Measurements from ENCODE around the gene CARD10. TPM values are rescaled to one million over a fixed set of nuclear protein-coding genes. Genes with fewer than 3 reads are reported as not detected.

Gene CARD10
- total and polyA plus RNA-seq, 2 of the 13 experiments (the other 11 are each of a cell fraction or from before 2014, with no cell fraction given): 35.2 to 55.8 TPM

- TF ChIP-seq HIC2 (CRISPR knock-in tag; IDR thresholded peaks at IDR 0.05; ENCODE audit: low read depth) (peak; percentile 60), DNMT1 (CRISPR knock-in tag; IDR thresholded peaks at IDR 0.05) (no peak), ZZZ3 (CRISPR knock-in tag; IDR thresholded peaks at IDR 0.05; ENCODE audit: borderline replicate concordance) (no peak), PITX1 (CRISPR knock-in tag; IDR thresholded peaks at IDR 0.05) (0 out of 2 replicates have a peak, but pooled peaks have one; percentile 30), FOXK1 (CRISPR knock-in tag; IDR thresholded peaks at IDR 0.05; ENCODE audit: borderline replicate concordance, low read depth) (peak; percentile 23; the same call in 1 of the 2 replicates), KAT8 (CRISPR knock-in tag; IDR thresholded peaks at IDR 0.05) (0 out of 2 replicates have a peak, but pooled peaks have one; percentile 17), SP2 (CRISPR knock-in tag; IDR thresholded peaks at IDR 0.05) (no peak), ZNF33B (CRISPR knock-in tag; IDR thresholded peaks at IDR 0.05) (no peak), NKX3-1 (CRISPR knock-in tag; IDR thresholded peaks at IDR 0.05) (peak; percentile 38; the same call in 1 of the 2 replicates), E2F5 (CRISPR knock-in tag; conservative IDR thresholded peaks at IDR 0.05) (no peak), AKNA (CRISPR knock-in tag; IDR thresholded peaks at IDR 0.05; ENCODE audit: borderline replicate concordance) (no peak), ZBTB2 (CRISPR knock-in tag; IDR thresholded peaks at IDR 0.05; ENCODE audit: low read depth) (no peak), HBP1 (CRISPR knock-in tag; IDR thresholded peaks at IDR 0.05; ENCODE audit: low read depth) (no peak), ZNF530 (CRISPR knock-in tag; IDR thresholded peaks at IDR 0.05; ENCODE audit: low read depth) (no peak), ATF1 (CRISPR knock-in tag; IDR thresholded peaks at IDR 0.05) (no peak), ZMAT5 (CRISPR knock-in tag; IDR thresholded peaks at IDR 0.05; ENCODE audit: borderline replicate concordance, low read depth) (no peak), SMAD3 (CRISPR knock-in tag; IDR thresholded peaks at IDR 0.05) (peak; percentile 11; the same call in 1 of the 2 replicates)
These were observed 44.2 kb upstream of the CARD10 start (continued) for GRCh38 chr22:37563153-37564081.

Measured in HepG2 (cell line).